Activated naive CD4-positive, alpha-beta T cell treated with anti-CD3 and anti-CD28 coated beads, Interleukin-2, amount 50 U/mL, for 24 hours (primary cell): ENCODE results near the gene RERE.

ENCODE experiments used
- H3K27ac Mint-ChIP-seq: one replicate; pipeline ENCODE4 v1.8.0; 2021; ENCODE audit warnings: mild to moderate bottlenecking, mixed read lengths
- H3K27me3 Mint-ChIP-seq: one replicate; pipeline ENCODE4 v1.8.0; 2021; ENCODE audit warnings: mixed read lengths
- H3K36me3 Mint-ChIP-seq: one replicate; pipeline ENCODE4 v1.8.0; 2021; ENCODE audit warnings: mixed read lengths
- H3K4me1 Mint-ChIP-seq: one replicate; pipeline ENCODE4 v1.8.0; 2021; ENCODE audit warnings: mixed read lengths
- H3K4me3 Mint-ChIP-seq: one replicate; pipeline ENCODE4 v1.8.0; 2021; ENCODE audit warnings: mild to moderate bottlenecking, mixed read lengths
- H3K9me3 Mint-ChIP-seq: one replicate; pipeline ENCODE4 v1.8.0; 2021; ENCODE audit warnings: mixed read lengths

Gene RERE

DNA sequence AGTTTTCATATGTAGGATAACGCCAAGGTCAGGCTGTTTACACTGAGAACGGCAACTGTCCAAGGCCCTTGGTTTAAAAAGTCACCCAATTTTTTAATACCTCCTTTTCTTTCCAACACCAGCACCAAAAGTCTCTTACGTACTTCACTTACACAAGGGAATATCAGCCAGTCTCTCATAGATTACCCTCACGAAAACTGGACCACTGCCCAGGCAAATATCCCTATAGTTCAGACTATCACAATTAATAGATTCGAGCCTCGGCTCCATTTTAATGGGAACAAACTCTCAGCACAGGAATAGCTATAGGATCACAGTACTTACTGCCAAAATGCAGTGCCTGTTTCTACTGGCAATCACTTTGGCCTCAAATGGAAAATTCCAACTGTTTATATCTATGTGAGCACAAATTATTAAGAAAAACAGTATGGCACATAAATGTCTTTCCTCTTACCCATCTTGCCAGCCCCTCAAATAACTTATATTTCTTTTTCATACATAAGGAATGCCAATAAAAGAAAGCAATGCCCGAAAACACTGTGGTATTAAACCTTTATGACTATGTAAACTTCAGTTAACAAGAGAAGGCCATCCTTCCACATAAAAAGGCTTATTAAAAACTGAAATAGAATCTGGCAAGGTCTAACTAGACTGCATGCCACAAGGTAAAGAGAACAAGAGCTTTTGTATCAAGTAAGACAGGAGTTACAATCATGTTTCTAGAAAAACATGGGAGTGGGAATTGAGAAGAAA is 401.7 kb downstream of the RERE start:
- no peak overlapping the region for H3K4me3 Mint-ChIP-seq
- peak overlapping the region; percentile 64 for H3K27ac Mint-ChIP-seq
- no peaks in the 10 kb centered on the region for H3K9me3 Mint-ChIP-seq
- peaks cover 37% of the 10 kb centered on the region for H3K4me1 Mint-ChIP-seq
- H3K36me3 Mint-ChIP-seq, result peaks cover 24% of the 10 kb centered on the region
- H3K27me3 Mint-ChIP-seq, result no peaks in the 10 kb centered on the region

DNA sequence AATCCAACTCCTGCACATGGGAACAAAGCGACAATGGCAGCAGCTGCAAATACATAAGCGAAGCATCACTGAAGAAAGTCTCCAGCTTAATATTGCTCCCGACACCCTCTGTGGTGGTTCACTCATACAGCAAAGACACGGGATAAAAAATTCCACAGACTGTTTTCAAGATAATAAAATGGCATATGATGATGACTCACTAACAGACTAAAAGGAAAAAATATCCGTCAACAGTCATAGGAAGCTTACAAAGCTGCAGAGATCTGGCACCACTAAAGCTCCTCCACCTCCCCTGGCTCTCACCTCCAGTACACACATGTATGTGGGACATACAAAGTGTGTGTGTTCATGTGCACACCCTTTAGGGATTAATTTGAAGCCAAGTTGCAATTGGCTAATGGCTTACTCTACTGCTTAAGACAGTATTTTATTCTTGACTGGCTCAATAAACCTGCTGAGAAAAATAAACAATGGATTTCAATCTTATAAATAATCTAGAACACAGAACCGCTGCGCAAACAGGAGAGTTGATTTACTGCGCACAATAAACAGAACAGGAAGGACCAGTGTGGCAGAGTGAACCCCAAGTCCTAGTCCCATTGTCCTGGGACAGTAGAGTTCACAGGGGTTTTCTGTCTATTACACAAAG is 405.1 kb downstream of the RERE start:
- Mint-ChIP-seq H3K36me3 (peaks cover 20% of the 10 kb centered on the region), H3K27ac (peak overlapping the region; percentile 78), H3K27me3 (no peaks in the 10 kb centered on the region), H3K4me1 (peaks cover 71% of the 10 kb centered on the region), H3K9me3 (no peaks in the 10 kb centered on the region), H3K4me3 (no peak overlapping the region)

DNA sequence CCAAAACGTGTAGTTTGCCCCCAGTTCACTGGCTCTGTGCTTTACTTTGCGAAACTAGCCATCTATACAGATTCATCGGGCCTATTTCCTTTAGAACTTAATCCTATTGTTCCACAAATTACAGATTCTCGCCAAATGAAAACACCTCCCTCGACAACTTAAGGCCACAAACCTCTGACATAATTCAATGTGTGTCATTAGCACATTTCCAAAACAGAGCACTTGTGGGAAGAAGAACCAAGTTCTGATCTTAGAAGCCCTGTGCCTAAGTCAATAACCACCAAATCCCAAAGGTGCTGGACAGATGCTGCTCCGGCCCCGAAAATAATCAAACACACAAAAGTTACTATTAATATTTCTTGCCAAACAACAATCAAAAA is 405.6 kb downstream of the RERE start:
- Mint-ChIP-seq H3K27me3 (no peaks in the 10 kb centered on the region), H3K9me3 (no peaks in the 10 kb centered on the region), H3K27ac (peak overlapping the region; percentile 78), H3K36me3 (peaks cover 19% of the 10 kb centered on the region), H3K4me3 (no peak overlapping the region), H3K4me1 (peaks cover 72% of the 10 kb centered on the region)

DNA sequence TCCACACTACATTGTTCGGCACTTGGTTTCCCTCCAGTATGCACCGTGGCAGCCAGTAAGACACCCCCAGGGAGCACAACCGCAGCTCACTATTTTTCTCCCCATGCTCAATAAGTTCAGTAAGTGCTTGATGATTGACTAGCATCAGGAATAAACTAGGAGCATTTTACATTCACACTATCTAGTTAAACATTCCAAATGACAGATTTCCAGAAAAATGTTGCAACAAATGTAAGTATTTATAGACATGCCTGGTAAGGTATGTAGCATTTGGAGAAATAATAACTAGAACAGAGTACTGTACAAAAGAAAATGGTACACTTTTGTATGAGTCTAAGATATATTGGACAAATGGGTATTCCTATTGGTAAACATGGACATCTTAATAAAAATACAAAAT is 406.6 kb downstream of the RERE start:
- H3K27ac Mint-ChIP-seq, result peak overlapping the region; percentile 14
- no peaks in the 10 kb centered on the region for H3K9me3 Mint-ChIP-seq
- H3K27me3 Mint-ChIP-seq, result no peaks in the 10 kb centered on the region
- H3K4me1 Mint-ChIP-seq, result peaks cover 73% of the 10 kb centered on the region
- H3K36me3 Mint-ChIP-seq, result peaks cover 14% of the 10 kb centered on the region
- peak overlapping the region; percentile 15 for H3K4me3 Mint-ChIP-seq

DNA sequence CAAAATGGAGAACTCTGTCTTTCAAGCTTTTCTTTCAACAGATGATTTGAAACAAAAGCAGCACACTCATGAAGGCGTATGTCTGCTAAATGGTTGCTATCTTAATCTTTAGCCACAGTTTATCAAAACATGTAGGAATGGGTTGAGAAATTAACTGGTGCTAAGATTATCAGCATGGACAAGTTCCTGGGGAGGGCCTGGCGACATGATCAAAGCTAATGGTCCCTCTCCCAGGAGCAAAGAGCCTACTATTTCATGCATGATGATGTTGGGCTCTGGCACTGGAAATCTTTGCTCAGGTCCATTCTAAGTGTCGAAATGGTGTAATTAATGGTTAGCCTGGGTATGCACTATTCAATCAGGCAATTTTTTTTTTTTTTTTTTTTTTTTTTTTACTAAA is 407.8 kb downstream of the RERE start:
- H3K4me3 Mint-ChIP-seq, result peak overlapping the region; percentile 70
- H3K9me3 Mint-ChIP-seq, result no peaks in the 10 kb centered on the region
- H3K27ac Mint-ChIP-seq, result peak overlapping the region; percentile 85

DNA sequence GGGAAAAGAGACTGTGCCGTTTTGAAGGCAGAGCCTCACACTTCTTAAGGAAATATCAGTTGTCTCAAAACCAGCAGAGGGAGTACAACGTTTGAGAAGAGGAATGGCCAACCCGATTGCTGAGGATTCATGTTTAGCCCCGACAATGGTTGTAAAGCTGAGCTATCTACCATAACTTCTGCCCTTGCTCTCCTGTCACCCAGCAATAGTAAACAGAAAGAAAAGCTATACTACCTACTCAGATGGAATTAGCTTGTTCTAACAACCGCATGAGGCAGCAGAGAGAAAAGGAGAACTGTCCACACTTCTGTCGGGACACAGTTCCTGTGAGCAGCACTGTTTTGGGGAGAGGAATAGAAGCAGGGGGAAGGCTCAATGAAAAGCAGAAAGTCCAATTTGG is 408.3 kb downstream of the RERE start:
- H3K27ac Mint-ChIP-seq, result peak overlapping the region; percentile 85
- H3K27me3 Mint-ChIP-seq, result no peaks in the 10 kb centered on the region
- H3K4me1 Mint-ChIP-seq, result peaks cover 76% of the 10 kb centered on the region
- H3K36me3 Mint-ChIP-seq, result peaks cover 14% of the 10 kb centered on the region
- no peaks in the 10 kb centered on the region for H3K9me3 Mint-ChIP-seq
- H3K4me3 Mint-ChIP-seq, result peak overlapping the region; percentile 70

More for the DNA sequence above, 407.8 kb downstream of the RERE start:
- Mint-ChIP-seq H3K27me3 (no peaks in the 10 kb centered on the region), H3K4me1 (peaks cover 72% of the 10 kb centered on the region), H3K36me3 (peaks cover 12% of the 10 kb centered on the region)

DNA sequence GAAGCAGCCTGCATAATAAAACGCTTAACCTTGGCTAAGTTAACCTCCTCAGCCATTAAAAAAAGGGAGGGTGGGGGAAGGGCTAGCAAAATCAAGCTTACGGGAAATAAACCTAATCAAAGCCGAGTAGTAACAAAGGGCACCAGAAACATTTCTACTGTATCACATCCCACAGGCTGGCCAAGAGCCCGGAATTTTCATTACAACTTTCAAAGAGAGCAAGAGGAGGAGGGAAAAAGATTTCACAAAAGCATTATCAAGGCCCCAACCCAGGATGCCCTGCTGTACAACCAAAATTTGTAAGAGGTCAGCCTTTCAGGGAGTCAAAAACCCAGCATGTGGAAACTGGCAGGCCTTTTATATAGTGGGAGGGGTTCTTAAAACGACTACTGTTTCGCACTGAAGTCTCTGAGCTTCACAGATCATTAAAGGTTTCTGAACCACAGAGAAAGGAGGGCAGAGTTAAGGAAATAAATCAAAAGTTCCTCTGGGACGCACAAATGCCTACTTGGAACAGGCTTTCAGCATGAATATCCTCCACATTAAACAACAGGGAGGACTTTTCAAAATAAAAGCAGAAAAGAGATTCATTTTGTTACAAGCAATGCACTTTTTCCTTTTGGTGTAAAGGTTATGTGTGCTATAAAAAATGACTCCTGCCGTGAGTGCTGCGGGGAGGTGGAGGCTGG is 409.1 kb downstream of the RERE start:
- Mint-ChIP-seq H3K36me3 (peaks cover 14% of the 10 kb centered on the region), H3K27me3 (no peaks in the 10 kb centered on the region), H3K27ac (peak overlapping the region; percentile 85), H3K4me1 (peaks cover 76% of the 10 kb centered on the region), H3K4me3 (peak overlapping the region; percentile 70), H3K9me3 (no peaks in the 10 kb centered on the region)

DNA sequence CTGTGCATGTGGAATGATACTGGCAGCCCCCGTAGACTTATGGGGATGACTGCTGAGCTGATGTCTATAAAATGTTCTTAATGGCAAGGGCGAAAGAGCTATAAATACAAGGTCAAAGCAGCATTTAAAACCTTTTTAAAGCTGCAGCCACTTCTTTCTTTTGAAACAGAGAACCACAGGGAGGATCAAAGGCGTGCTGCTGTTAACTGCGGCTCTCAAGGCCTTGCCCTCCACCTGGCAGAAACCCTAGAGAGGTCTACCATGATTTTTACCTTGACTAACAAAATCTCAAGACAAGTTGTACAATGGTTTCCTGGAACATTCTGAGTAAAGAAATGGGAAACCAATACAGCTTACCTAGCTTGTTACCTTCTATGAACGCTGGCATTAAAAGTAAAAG is 409.8 kb downstream of the RERE start:
- Mint-ChIP-seq H3K36me3 (peaks cover 14% of the 10 kb centered on the region), H3K27me3 (no peaks in the 10 kb centered on the region), H3K9me3 (no peaks in the 10 kb centered on the region), H3K27ac (peak overlapping the region; percentile 85), H3K4me3 (peak overlapping the region; percentile 55), H3K4me1 (peaks cover 72% of the 10 kb centered on the region)

DNA sequence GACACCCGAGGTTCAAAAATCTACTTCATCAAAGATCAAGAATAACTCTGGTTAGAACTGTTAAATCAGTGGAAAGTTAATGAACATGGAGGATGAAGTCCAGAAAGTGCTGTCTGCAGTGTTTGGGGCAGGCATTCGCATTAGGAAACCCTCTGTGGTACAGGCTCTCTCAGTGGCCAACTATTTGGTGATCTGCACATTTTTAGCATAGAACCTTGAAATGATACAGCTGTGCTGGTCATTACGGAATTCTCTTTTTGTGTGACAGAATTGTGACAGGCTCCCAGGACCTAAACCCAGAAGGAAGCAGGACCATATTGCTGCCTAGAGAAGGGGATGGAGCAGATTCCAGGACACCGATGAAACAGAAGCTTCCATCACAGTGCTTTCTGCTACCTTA is 410.5 kb downstream of the RERE start:
- H3K4me3 Mint-ChIP-seq, result no peak overlapping the region
- H3K9me3 Mint-ChIP-seq, result no peaks in the 10 kb centered on the region
- H3K4me1 Mint-ChIP-seq, result peaks cover 69% of the 10 kb centered on the region
- peaks cover 18% of the 10 kb centered on the region for H3K36me3 Mint-ChIP-seq
- no peaks in the 10 kb centered on the region for H3K27me3 Mint-ChIP-seq
- H3K27ac Mint-ChIP-seq, result no peak overlapping the region

DNA sequence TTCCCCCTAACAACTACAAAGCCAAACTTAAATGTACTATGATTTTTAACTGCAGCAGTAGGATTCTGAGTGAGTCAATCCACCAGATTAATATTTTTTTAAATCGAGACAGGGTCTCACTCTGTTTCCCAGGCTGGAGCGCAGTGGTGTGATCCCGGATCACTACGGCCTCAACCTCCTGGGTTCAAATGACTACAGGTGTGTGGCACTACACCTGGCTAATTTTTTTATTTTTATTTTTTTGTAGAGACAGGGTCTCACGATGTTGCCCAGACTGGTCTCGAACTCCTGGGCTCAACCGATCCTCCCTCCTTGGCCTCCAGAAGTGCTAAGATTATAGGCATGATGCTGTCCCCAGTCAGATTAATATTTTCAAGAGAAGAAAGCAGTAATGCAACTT is 411.4 kb downstream of the RERE start:
- no peak overlapping the region for H3K27ac Mint-ChIP-seq
- no peak overlapping the region for H3K4me3 Mint-ChIP-seq
- peaks cover 19% of the 10 kb centered on the region for H3K36me3 Mint-ChIP-seq
- no peaks in the 10 kb centered on the region for H3K9me3 Mint-ChIP-seq
- H3K4me1 Mint-ChIP-seq, result peaks cover 65% of the 10 kb centered on the region
- H3K27me3 Mint-ChIP-seq, result no peaks in the 10 kb centered on the region

DNA sequence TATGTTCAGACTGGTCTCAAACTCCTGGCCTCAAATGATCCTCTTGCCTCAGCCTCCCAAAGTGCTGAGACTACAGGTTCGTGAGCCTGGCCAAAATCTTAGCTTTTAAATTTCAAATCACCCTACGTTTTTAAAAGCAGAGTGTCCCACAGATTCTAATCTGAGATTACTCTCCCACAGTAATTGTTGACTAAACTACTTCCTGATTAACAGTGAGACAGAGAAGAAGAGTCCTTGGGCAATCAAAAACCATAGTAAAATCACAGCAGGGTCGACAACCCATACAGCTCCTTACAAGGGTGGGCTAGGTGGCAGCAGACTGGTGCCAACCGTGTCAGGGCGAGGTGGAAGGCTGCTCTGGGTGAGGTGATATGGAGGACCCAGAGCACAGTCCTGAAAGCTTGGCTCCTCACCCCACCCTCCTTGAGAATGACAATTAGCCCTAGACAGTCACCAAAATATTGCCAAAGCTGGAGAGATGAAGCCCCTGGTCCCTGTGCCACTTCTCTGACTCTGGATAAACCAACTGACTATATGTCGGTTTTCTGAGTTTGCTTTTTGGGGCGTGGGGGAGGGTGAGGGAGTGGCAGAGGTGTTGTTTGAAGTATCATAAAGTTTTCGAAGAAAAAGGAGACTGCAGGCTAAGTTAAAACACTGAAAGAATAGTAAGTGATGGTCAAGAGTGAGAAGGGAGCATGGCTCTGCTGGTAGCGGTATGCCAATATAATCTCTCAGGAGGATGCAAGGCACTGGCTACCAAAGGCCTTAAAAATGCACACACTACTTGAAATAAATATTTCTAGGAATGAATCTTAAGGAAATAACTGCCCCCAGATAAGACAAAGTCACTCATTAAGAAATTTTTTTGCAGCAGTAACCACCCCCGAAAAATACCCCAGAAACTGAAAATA is 412.7 kb downstream of the RERE start:
- Mint-ChIP-seq H3K27me3 (no peaks in the 10 kb centered on the region), H3K4me1 (peaks cover 53% of the 10 kb centered on the region), H3K9me3 (no peaks in the 10 kb centered on the region), H3K36me3 (peaks cover 17% of the 10 kb centered on the region), H3K4me3 (no peak overlapping the region), H3K27ac (peak overlapping the region; percentile 68)

DNA sequence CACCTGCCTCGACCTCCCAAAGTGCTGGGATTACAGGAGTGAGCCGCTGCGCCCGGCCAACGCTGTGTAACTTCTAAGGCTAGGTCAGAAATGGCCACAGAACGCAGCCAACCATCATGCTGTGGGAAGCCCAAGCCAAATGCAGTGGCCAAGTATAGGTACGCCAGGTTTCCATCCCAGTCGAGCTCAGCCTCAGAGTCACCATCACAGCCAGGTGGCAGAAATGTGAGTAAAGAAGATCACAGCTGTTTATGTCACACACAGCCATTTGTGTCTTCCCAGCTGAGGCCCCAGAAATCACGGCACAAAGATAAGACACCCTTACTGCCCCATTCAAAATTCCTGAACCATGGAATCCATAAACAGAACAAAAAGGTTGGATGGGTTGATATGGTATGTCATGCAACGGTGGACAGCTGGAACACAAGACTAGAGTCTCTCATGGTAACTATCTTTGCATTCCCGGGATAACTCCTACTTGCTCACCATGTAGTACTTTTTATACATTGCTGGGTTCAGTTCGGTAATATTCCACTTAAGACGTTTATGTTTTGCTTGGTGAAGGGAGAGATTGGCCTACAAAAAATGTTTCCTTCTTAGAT is 415.2 kb downstream of the RERE start:
- peaks cover 29% of the 10 kb centered on the region for H3K36me3 Mint-ChIP-seq
- H3K4me3 Mint-ChIP-seq, result no peak overlapping the region
- peaks cover 50% of the 10 kb centered on the region for H3K4me1 Mint-ChIP-seq
- H3K9me3 Mint-ChIP-seq, result peaks cover 5% of the 10 kb centered on the region
- peak overlapping the region; percentile 68 for H3K27ac Mint-ChIP-seq
- no peaks in the 10 kb centered on the region for H3K27me3 Mint-ChIP-seq

DNA sequence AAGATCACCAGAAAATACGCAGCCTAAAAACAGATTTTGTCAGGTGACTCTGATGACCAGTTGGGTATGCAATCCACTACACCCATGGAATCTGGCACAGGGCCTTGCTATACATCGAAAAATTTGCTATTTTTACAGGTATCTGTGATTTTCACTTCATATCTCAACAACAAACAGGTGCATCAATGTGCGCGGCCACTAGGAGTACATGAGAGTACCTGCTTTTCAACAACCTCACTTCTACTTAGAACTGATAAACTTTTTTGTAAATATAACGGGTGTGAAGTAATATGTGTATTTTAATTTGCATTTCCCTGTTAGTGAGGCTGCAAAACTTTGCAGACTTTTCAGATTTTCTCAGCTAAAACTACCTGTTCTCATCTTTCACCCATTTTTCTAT is 418.8 kb downstream of the RERE start:
- H3K27ac Mint-ChIP-seq, result no peak overlapping the region

DNA sequence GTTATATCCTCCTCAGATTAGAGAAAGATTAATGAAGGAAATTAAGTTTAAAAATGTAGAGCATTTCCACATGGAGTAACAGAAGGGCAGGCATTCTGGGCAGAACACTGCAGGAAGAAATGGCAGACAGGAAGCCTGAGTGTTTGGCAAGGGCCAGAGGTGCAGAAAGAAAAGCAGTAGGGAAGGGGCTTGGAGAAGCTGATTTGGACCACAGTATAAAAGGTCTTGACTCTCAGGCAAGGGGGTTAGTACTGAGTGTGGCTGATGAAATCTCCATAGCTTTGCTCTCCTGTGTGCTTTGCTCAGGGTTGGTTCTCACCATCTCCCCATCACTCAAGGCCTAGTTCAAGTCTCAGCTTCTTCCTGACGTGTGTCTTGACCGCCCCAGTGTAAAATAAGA is 419.4 kb downstream of the RERE start:
- H3K27me3 Mint-ChIP-seq, result no peaks in the 10 kb centered on the region
- H3K4me1 Mint-ChIP-seq, result peaks cover 68% of the 10 kb centered on the region
- H3K9me3 Mint-ChIP-seq, result peaks cover 5% of the 10 kb centered on the region
- peak overlapping the region; percentile 95 for H3K27ac Mint-ChIP-seq
- H3K36me3 Mint-ChIP-seq, result peaks cover 29% of the 10 kb centered on the region
- H3K4me3 Mint-ChIP-seq, result peak overlapping the region; percentile 15

More for the DNA sequence above, 418.8 kb downstream of the RERE start:
- Mint-ChIP-seq H3K27me3 (no peaks in the 10 kb centered on the region), H3K9me3 (peaks cover 5% of the 10 kb centered on the region), H3K36me3 (peaks cover 29% of the 10 kb centered on the region), H3K4me1 (peaks cover 62% of the 10 kb centered on the region), H3K4me3 (no peak overlapping the region)

DNA sequence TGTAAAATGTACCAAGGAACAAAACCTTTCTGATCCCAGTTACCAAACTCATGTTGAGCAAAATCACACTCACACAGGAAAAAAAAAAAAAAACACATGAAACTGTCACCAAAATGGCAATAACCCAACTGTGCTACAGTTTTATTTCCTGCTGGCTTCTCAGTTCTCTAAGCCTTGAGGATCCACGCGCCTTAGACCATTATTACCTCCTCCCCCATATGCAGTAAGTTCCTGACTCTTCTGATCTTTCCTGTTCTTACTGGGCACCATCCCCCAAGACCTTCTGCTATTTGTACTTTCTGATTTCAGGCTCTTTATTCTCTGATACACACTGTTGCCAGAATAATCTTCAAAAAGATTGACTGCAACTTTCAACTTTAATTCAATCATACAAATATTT is 419.9 kb downstream of the RERE start:
- Mint-ChIP-seq H3K36me3 (peaks cover 27% of the 10 kb centered on the region), H3K27ac (peak overlapping the region; percentile 95), H3K4me1 (peaks cover 73% of the 10 kb centered on the region), H3K27me3 (no peaks in the 10 kb centered on the region), H3K9me3 (peaks cover 5% of the 10 kb centered on the region), H3K4me3 (peak overlapping the region; percentile 64)
